ENCODE data around the gene TNFSF18. TPM values are rescaled to one million over a fixed set of nuclear protein-coding genes. Genes with fewer than 3 reads are reported as not detected.

TNFSF18 gene
- total RNA-seq, 1 experiment from 2014 or later = not detected

GRCh38 chr1:172999349-172999748 lies 51.4 kb downstream of the TNFSF18 start:
- in situ Hi-C loops (cut with HindIII; ENCODE audit: low pct_unique_long_range_greater_than_20kb, low sequenced_read_pairs) = no loop called here
- Histone ChIP-seq H3K27ac (ENCODE audit: low read length) (no peak overlapping the region), H3K4me1 (ENCODE audit: control insufficient read depth, insufficient read depth, low read length) (no peaks in the 10 kb centered on the region), H3K9me3 (ENCODE audit: control insufficient read depth, insufficient read depth, low read depth, low read length) (no peaks in the 10 kb centered on the region; the same call in 1 of the 2 replicates), H3K4me3 (ENCODE audit: low read depth in 2 of 2, low read length in 2 of 2) (no peak overlapping the region), H3K27me3 (ENCODE audit: control insufficient read depth, insufficient read depth, low read length) (no peaks in the 10 kb centered on the region), H3K36me3 (ENCODE audit: control insufficient read depth, insufficient read depth, low read length) (no peaks in the 10 kb centered on the region)
- TF ChIP-seq SIN3A (IDR thresholded peaks at IDR 0.05; ENCODE audit: borderline replicate concordance, insufficient read depth, low read depth, low read length) = no peak
- TF ChIP-seq POLR2AphosphoS5 (IDR thresholded peaks at IDR 0.05; ENCODE audit: low read depth, low read length) = no peak
- TF ChIP-seq, protein P1, sequence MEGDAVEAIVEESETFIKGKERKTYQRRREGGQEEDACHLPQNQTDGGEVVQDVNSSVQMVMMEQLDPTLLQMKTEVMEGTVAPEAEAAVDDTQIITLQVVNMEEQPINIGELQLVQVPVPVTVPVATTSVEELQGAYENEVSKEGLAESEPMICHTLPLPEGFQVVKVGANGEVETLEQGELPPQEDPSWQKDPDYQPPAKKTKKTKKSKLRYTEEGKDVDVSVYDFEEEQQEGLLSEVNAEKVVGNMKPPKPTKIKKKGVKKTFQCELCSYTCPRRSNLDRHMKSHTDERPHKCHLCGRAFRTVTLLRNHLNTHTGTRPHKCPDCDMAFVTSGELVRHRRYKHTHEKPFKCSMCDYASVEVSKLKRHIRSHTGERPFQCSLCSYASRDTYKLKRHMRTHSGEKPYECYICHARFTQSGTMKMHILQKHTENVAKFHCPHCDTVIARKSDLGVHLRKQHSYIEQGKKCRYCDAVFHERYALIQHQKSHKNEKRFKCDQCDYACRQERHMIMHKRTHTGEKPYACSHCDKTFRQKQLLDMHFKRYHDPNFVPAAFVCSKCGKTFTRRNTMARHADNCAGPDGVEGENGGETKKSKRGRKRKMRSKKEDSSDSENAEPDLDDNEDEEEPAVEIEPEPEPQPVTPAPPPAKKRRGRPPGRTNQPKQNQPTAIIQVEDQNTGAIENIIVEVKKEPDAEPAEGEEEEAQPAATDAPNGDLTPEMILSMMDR (IDR thresholded peaks at IDR 0.05) = no peak
- TF ChIP-seq REST (IDR thresholded peaks at IDR 0.05; ENCODE audit: insufficient read depth in 1 of 2, low read depth in 2 of 2, low read length in 1 of 2) = no peak
- TF ChIP-seq TCF7L2 (IDR thresholded peaks at IDR 0.05; ENCODE audit: low read depth, low read length) = no peak
- POLR2A ChIA-PET = no interaction called here
- ATAC-seq (no peak), DNase-seq (ENCODE audit: low read depth, low spot score) (no peak)
- CTCF ChIA-PET = no interaction called here
- no TSS peak for BruUV-seq (replicated peaks)
- intact Hi-C loops (cut with micrococcal nuclease; ENCODE audit: unreplicated experiment) = no loop called here

- no peak overlapping the region for H3K4me3 ChIP-seq (ENCODE audit: low read depth in 2 of 2, low read length in 2 of 2)
- ATAC-seq (no peak), DNase-seq (ENCODE audit: low read depth, low spot score) (no peak)
- H3K4me1 ChIP-seq (ENCODE audit: control insufficient read depth, insufficient read depth, low read length) = no peaks in the 10 kb centered on the region
- in situ Hi-C loops (cut with HindIII; ENCODE audit: low pct_unique_long_range_greater_than_20kb, low sequenced_read_pairs) (no loop called here), intact Hi-C loops (cut with micrococcal nuclease; ENCODE audit: unreplicated experiment) (no loop called here)
- H3K27me3 ChIP-seq (ENCODE audit: control insufficient read depth, insufficient read depth, low read length) = no peaks in the 10 kb centered on the region
- H3K9me3 ChIP-seq (ENCODE audit: control insufficient read depth, insufficient read depth, low read depth, low read length) = no peaks in the 10 kb centered on the region; the same call in 1 of the 2 replicates
- no TSS peak for BruUV-seq (replicated peaks)
- ChIA-PET CTCF (no interaction called here), POLR2A (no interaction called here)
- no peaks in the 10 kb centered on the region for H3K36me3 ChIP-seq (ENCODE audit: control insufficient read depth, insufficient read depth, low read length)
- TF ChIP-seq REST (IDR thresholded peaks at IDR 0.05; ENCODE audit: insufficient read depth in 1 of 2, low read depth in 2 of 2, low read length in 1 of 2) (no peak), POLR2AphosphoS5 (IDR thresholded peaks at IDR 0.05; ENCODE audit: low read depth, low read length) (no peak), TCF7L2 (IDR thresholded peaks at IDR 0.05; ENCODE audit: low read depth, low read length) (no peak), SIN3A (IDR thresholded peaks at IDR 0.05; ENCODE audit: borderline replicate concordance, insufficient read depth, low read depth, low read length) (no peak)
- TF ChIP-seq, protein P1 (IDR thresholded peaks at IDR 0.05) = no peak
- no peak overlapping the region for H3K27ac ChIP-seq (ENCODE audit: low read length)
These were observed 52.8 kb downstream of the TNFSF18 start for GRCh38 chr1:172997941-172998361.

All from Panc1 (cell line).